ENCODE results near the gene DENND4B.
"Not testable (repeated sequence)": the region's sequence is repeated elsewhere in the genome, so short reads cannot be mapped to it uniquely, and the experiment has no call there.

Gene DENND4B

GRCh38 chr1:153926405-153926804 is 20.1 kb downstream of the DENND4B start:
- no peak for DNase-seq

- peak; percentile 86 to 100 (median 98) for DNase-seq
Observed at GRCh38 chr1:153922972-153923925, 23.3 kb downstream of the DENND4B start, which contains the start of gene GATAD2B. Gene GATAD2B (minus strand): TSS chr1:153922972. CDS start chr1:153828347, 94,625 bp downstream.

GRCh38 chr1:153922076-153922971 is 24.2 kb downstream of the DENND4B start:
- peak in 20 of 51 donors; percentile 20 to 74 (median 58) for DNase-seq

DNA sequence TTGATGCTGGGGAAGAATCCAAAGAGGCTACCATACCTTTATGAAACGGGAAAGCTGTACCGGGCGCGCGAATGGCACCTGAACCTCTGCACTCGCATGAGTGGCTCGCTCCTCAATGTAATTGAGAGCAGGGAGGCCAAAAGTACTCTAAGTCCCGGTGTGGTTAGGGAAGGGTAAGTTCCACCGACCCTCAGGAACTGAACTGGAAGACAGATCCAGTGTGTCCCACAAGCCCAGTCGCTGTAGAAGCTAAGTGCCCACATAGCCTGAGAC is 24.8 kb downstream of the DENND4B start:
- DNase-seq: peak in 2 of 51 donors; percentile 26 to 48

DNA sequence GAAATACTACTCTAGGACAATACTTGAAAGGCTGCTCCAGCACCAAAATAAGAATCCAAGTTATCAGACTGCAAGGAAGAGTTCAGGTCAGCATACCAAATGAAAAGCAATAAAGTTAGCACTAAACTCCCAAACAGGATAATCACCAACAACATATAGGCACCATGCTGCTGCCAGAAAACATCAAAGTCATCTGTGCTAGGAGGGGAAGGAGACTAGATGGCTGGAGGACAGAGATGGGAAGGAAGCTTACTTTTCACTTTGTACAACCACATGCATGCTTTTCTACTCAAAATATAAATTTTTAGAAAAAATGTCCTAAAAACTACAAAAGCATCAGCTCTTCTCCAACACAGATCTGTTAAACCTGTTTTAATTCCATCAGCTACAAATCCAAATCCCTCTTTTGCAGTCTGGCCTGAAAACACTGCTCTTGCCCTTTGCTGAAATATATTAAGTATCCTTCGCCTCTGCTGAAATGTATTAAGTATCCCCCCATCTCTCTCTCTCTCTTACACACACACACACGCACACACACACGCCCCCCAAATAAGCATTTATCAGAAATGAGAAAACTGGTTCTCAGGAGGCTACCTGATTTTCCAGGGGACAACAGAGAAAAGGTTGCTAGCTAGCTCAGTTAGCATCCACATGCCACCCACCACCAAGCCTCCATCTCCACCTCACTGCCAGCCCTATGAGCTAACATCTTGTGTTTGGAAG is 25.3 kb downstream of the DENND4B start:
- DNase-seq: no peak

- DNase-seq: peak in 1 of 51 donors; percentile 28
Observed at GRCh38 chr1:153919876-153920852, 26.4 kb downstream of the DENND4B start.

GRCh38 chr1:153916297-153916696 is 30.2 kb downstream of the DENND4B start:
- DNase-seq: no peak

DNA sequence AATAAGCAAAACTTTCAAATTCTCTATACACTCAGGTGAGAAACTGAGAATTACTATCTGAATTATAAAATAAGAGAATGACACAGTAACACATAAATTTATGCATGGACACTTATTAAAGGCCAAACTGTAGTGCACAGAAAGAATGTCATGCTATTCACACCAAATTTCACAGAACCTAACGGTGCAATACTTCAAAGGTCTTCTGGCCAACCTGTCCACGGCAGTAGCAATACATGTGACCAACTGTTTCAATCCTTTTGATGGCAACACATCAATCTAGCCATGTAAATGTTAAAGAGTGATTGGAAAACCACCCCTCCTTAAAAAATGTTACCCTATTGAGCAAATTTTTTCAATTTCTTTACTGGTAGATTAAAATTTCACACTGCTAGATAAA is 34.2 kb downstream of the DENND4B start:
- DNase-seq: no peak

DNA sequence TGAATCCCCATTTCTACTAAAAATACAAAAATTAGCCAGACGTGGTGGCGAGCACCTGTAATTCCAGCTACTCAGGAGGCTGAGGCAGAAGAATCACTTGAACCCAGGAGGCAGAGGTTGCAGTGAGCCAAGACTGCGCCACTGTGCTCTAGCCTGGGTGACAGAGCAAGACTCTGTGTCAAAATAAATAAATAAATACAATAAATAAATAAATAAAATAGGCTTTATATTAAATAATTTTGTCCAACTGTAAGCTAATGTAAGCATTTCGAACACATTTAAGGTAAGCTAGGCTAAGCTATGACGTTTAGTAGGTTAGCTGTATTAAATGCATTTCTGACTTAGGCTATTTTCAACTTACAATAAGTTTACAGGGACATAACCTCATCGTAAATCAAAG is 36.0 kb downstream of the DENND4B start:
- not testable (repeated sequence) for DNase-seq

- DNase-seq: no peak
Observed at GRCh38 chr1:153908071-153908470, 38.4 kb downstream of the DENND4B start.

DNA sequence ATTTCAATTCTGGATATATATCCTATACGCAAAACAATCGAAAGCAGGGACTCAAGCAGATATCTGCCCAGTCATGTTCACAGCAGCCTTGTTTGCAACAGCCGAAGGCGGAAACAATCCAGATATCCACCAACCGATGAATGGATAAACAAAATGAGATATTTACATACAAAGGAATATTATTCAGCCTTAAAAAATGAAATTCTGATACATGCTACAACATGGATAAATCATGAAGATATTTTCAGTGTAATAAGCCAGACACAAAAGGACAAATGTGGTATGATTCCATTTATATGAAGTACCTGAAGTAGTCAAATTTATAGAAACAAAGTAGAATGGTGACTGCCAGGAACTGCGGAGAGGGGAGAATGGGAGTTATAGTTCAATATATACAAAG is 39.4 kb downstream of the DENND4B start:
- DNase-seq: no peak

DNA sequence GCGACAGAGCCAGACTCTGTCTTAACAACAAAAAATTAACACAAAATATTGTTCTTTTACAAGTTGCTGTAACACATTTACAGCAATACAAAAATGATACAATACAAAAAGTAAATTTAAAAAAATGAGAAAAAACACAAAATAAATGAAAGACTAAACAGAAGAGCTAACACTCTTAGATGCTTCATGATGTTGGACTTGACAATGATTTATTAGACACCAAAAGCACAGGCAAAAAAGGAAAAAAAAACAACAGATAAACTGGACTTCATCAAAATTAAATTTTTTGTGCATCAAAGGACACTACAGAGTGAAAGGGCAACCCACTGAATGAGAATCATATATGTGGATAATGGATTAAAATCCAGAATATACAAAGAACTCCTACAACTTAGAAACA is 40.1 kb downstream of the DENND4B start:
- DNase-seq: no peak

GRCh38 chr1:153905908-153906307 is 40.6 kb downstream of the DENND4B start:
- DNase-seq: not testable (repeated sequence)

- DNase-seq: no peak
Observed at GRCh38 chr1:153903841-153904455, 42.6 kb downstream of the DENND4B start.

- no peak for DNase-seq
Observed at GRCh38 chr1:153899509-153899908, 47.0 kb downstream of the DENND4B start.

DNA sequence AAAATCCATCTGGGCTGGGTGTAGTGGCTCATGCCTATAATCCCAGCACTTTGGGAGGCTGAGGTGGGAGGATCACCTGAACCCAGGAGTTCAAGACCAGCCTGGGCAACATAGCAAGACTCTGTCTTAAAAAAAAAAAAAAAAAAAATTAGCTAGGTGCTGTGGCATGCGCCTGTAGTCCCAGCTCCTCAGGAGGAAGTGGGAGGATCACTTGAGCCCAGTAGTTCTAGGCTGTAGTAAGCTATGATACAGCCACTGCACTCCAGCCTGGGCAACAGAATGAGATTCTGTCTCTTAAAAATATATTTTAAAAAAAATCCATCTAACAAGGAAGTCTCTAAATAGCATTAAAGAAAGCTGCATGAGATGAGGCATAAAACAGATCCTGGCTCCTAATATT is 50.7 kb downstream of the DENND4B start:
- not testable (repeated sequence) for DNase-seq

GRCh38 chr1:153891042-153891441 is 55.5 kb downstream of the DENND4B start:
- not testable (repeated sequence) for DNase-seq

DNA sequence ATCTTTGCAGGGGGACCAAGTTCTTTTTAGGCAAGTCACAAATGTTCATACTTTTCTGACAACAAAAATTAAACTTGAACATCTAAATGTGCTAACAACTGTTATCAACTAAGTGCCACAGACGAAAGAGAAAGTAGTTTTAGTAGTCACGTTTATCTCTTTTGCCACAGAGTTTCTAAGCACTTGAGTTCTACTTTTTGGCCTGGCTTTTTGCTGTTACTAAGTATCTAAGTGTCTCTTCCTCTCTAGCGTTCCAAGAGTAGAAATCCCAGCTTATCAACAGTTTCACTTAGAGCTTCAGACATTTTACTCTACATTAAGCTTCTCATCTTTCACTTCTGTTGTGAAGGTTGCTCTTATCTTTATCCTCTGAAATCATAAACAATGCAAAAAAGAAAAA is 58.0 kb downstream of the DENND4B start:
- no peak for DNase-seq

- DNase-seq: no peak
Observed at GRCh38 chr1:153886127-153886526, 60.4 kb downstream of the DENND4B start.

DNA sequence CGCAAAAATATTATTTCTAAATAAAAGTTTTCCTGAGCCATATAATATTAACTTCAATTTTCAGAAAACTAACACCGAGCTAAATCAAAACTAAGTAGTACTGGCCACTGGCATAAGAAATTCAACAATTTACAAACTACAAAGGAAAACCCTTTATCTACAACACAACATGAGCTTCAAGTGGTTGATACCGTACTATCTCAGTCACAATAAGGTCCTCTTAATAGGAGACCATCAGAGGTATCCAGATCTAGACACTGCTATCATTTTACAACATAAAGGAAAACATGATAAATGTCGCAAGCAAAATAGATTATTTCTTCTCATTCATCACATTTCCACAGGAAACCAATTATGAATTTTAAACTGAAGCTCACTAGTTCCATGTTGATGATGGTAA is 63.3 kb downstream of the DENND4B start:
- DNase-seq: no peak
